ENCODE measurements around the gene IQSEC3. TPM values are rescaled to one million over a fixed set of nuclear protein-coding genes. Genes with fewer than 3 reads are reported as not detected.

The IQSEC3 gene
- total RNA-seq, 4 donors from 2014 or later, result 0.65 to 10.5 (median 0.76) TPM

DNA sequence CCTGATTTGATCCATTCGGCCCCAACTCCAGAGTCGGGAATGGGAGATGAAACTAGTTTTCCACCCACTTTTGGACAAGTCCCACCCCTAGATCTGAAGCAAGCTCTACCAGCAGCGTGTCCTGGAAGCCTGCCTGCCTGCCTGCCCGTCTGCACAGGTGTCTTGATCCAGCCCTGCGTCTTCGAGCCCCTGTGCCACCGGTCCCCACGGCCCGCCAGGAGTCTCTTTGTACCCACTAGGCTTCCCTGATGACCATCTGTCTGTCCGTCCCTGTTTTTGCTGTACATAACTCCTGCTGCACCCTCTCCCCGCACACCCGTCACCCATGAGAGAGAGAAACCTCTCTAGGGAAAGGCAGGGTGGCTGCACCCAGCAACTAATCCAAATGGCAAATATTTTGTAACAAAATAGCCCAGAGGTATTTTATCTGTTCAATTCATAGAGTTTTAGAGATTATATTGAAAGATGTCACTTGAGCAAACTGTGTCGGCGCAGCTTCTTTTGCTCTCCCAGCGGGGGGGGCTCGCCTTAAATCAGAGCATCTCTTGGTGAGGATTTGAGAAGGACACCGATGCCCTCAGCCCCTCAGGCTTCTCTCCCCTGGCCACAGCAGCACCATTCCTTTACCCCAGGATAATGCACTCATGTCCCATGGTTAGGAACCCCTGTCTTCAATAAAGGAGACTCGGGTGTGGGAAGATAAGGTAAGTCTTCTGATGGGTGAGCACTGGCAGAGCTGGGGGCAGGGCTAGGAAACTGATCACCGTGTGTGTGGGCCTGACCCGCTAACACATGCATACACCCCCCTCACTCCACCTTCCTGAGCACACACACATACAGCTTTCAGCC is 111.6 kb downstream of the IQSEC3 start:
- TF ChIP-seq CTCF (IDR thresholded peaks at IDR 0.05; ENCODE audit: low read depth), result no peak

GRCh38 chr12:178829-179109 is 112.2 kb downstream of the IQSEC3 start:
- TF ChIP-seq CTCF (IDR thresholded peaks at IDR 0.05; ENCODE audit: low read depth), result no peak

GRCh38 chr12:179131-179884 is 112.7 kb downstream of the IQSEC3 start:
- no peak for TF ChIP-seq CTCF (IDR thresholded peaks at IDR 0.05; ENCODE audit: low read depth)

DNA sequence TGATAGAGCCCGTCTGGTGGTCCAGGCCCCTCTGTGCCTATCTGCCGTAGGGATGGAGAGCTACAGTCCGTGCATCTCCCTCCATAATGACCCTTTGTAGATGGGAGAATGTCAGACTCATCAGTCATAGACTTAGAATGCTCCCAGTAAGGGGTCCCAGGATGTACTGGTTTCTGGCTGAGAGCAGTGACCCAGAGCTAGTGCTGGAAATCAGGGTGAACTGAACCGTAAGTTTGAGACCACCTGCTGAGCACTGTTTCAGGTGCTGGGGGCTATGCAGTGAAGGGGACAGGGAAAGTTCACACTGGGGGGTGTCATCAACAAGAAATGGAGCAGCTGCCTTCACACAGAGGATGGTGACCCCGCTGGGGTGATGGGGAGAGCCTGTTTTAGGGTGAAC is 113.3 kb downstream of the IQSEC3 start:
- TF ChIP-seq CTCF (IDR thresholded peaks at IDR 0.05; ENCODE audit: low read depth), result no peak

DNA sequence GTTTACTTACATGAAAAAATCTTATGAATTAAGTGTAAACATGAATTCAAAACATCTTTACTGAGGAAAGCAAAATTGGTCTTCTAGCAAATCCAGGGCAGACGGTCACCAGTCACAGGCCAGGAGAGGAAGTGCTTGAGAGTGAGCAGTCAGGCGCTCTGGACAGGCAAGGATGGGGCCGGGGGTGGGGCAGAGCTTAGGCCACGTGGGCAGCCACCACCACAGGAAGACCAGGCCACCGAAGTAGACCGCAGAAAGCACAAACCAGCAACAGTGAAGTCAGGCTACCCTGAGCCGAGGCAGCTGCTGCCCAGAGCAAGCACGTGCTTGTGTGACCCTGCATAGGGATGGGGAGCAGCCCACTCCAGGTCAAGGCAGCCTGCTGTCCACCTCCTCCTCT is 113.9 kb downstream of the IQSEC3 start:
- no peak for TF ChIP-seq CTCF (IDR thresholded peaks at IDR 0.05; ENCODE audit: low read depth)

DNA sequence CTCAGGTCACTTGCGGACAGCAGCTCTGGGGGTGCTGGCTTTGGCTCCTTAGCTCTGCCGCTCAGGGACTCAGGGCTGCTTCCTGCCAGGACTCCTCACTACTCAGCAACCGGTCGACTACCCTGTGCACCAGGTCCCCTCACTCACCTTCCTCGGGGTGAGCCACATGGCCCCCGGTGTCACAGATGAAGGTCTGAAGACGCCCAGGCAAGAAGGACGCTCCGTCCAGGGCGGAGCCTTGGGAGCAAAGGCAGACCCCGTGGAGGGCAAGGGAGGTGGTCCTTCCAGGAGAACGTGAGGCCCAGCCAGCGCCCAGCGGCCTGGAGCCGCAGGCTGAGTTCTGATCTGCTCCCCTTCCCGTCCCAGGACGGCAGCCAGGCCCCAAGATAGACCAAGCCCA is 115.4 kb downstream of the IQSEC3 start:
- TF ChIP-seq CTCF (IDR thresholded peaks at IDR 0.05; ENCODE audit: low read depth), result no peak

- no peak for TF ChIP-seq CTCF (IDR thresholded peaks at IDR 0.05; ENCODE audit: low read depth)
Observed at GRCh38 chr12:182381-182892, 115.9 kb downstream of the IQSEC3 start.

Measured in subcutaneous adipose tissue (tissue), 4 donors.